ENCODE data around the gene IQCK.
A peak's percentile ranks its signal among the peaks of the same experiment; 100 is the strongest.

IQCK gene

GRCh38 chr16:19883296-19883965 lies 165.4 kb downstream of the IQCK start:
- POLR2A ChIA-PET = interaction anchor here (1.5 kb wide), 1 partner anchor 327 kb away, joined by 7 read pairs; no protein-coding TSS in a partner anchor
- TF ChIP-seq MZF1 (tag by site-specific recombination; IDR thresholded peaks at IDR 0.05; ENCODE audit: borderline replicate concordance) (no peak), ZBTB6 (tag by site-specific recombination; IDR thresholded peaks at IDR 0.05) (no peak), ZNF521 (tag by site-specific recombination; IDR thresholded peaks at IDR 0.05) (no peak), ZNF423 (tag by site-specific recombination; IDR thresholded peaks at IDR 0.05) (no peak)
- no peaks in the 10 kb centered on the region for H3K9me3 ChIP-seq (ENCODE audit: control insufficient read depth, insufficient read depth, low read depth, low read length)
- CTCF ChIA-PET = interaction anchor here (0.6 to 6.6 kb wide), 5 partner anchors 159 to 536 kb away, joined by 3 to 99 read pairs (median 3); no protein-coding TSS in a partner anchor
- H3K4me3 ChIP-seq (ENCODE audit: low read depth, low read length) = no peak overlapping the region
- no peak overlapping the region for H3K27ac ChIP-seq (ENCODE audit: extremely low read depth, low read depth, low read length)
- H3K4me1 ChIP-seq (ENCODE audit: control insufficient read depth, insufficient read depth, low read length) = no peaks in the 10 kb centered on the region
- H3K36me3 ChIP-seq (ENCODE audit: control insufficient read depth in 2 of 2, insufficient read depth in 1 of 2, low read length in 2 of 2) = no peaks in the 10 kb centered on the region

DNA sequence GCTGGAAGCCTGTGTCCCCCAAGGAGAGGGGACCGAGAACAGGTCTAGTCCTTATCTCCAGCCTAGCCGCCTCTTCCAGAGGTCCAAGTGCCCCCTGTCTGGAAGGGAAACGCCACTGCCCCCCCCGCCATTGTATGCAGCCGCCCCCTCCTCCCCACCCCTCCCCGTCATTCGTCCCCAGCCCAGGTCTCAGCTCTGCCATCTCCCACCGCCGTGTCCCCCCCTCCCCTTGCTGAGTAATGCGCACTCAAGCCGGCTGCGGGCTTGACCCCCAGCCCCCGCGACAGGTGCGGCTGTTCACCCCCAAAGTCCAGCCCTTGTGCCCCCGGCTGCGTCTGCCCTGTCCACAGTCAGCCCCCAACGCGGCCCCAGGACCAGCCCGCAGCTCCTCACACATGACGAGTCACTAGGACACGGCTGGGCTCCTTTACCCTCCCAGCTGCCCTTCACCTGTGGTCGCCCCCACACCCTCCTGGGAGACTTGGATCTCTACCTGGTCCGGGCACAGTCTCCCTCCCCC lies 166.0 kb downstream of the IQCK start:
- ChIA-PET CTCF (interaction anchor here (0.6 to 6.6 kb wide), 6 partner anchors 160 to 536 kb away, joined by 3 to 99 read pairs (median 3); no protein-coding TSS in a partner anchor), POLR2A (interaction anchor here (1.5 kb wide), 1 partner anchor 327 kb away, joined by 7 read pairs; no protein-coding TSS in a partner anchor)
- no peak overlapping the region for H3K27ac ChIP-seq (ENCODE audit: extremely low read depth, low read depth, low read length)
- no peaks in the 10 kb centered on the region for H3K9me3 ChIP-seq (ENCODE audit: control insufficient read depth, insufficient read depth, low read depth, low read length)
- H3K36me3 ChIP-seq (ENCODE audit: control insufficient read depth in 2 of 2, insufficient read depth in 1 of 2, low read length in 2 of 2) = no peaks in the 10 kb centered on the region
- no peak for TF ChIP-seq SP7 (tag by site-specific recombination; IDR thresholded peaks at IDR 0.05)
- no peak for TF ChIP-seq ZNF623 (tag by site-specific recombination; IDR thresholded peaks at IDR 0.05)
- no peak for TF ChIP-seq ZNF398 (tag by site-specific recombination; IDR thresholded peaks at IDR 0.05)
- TF ChIP-seq ZNF266 (tag by site-specific recombination; IDR thresholded peaks at IDR 0.05; ENCODE audit: low read depth) = no peak
- TF ChIP-seq, protein P1, sequence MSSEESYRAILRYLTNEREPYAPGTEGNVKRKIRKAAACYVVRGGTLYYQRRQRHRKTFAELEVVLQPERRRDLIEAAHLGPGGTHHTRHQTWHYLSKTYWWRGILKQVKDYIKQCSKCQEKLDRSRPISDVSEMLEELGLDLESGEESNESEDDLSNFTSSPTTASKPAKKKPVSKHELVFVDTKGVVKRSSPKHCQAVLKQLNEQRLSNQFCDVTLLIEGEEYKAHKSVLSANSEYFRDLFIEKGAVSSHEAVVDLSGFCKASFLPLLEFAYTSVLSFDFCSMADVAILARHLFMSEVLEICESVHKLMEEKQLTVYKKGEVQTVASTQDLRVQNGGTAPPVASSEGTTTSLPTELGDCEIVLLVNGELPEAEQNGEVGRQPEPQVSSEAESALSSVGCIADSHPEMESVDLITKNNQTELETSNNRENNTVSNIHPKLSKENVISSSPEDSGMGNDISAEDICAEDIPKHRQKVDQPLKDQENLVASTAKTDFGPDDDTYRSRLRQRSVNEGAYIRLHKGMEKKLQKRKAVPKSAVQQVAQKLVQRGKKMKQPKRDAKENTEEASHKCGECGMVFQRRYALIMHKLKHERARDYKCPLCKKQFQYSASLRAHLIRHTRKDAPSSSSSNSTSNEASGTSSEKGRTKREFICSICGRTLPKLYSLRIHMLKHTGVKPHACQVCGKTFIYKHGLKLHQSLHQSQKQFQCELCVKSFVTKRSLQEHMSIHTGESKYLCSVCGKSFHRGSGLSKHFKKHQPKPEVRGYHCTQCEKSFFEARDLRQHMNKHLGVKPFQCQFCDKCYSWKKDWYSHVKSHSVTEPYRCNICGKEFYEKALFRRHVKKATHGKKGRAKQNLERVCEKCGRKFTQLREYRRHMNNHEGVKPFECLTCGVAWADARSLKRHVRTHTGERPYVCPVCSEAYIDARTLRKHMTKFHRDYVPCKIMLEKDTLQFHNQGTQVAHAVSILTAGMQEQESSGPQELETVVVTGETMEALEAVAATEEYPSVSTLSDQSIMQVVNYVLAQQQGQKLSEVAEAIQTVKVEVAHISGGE (tag by site-specific recombination; conservative IDR thresholded peaks at IDR 0.05; ENCODE audit: low read depth) = no peak
- TF ChIP-seq GLIS2 (tag by site-specific recombination; IDR thresholded peaks at IDR 0.05) = peak; percentile 20; the same call in 1 of the 2 replicates
- no peak for TF ChIP-seq GFI1B (tag by site-specific recombination; IDR thresholded peaks at IDR 0.05)
- no peak for TF ChIP-seq ZNF639 (tag by site-specific recombination; IDR thresholded peaks at IDR 0.05)
- TF ChIP-seq PATZ1 (tag by site-specific recombination; IDR thresholded peaks at IDR 0.05) = peak; percentile 54
- TF ChIP-seq ZNF626 (tag by site-specific recombination; IDR thresholded peaks at IDR 0.05) = no peak
- TF ChIP-seq ZNF146 (tag by site-specific recombination; IDR thresholded peaks at IDR 0.05) = no peak
- TF ChIP-seq, protein P2, sequence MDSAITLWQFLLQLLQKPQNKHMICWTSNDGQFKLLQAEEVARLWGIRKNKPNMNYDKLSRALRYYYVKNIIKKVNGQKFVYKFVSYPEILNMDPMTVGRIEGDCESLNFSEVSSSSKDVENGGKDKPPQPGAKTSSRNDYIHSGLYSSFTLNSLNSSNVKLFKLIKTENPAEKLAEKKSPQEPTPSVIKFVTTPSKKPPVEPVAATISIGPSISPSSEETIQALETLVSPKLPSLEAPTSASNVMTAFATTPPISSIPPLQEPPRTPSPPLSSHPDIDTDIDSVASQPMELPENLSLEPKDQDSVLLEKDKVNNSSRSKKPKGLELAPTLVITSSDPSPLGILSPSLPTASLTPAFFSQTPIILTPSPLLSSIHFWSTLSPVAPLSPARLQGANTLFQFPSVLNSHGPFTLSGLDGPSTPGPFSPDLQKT (IDR thresholded peaks at IDR 0.05; ENCODE audit: borderline replicate concordance, low read depth, low read length) = no peak
- no peak for TF ChIP-seq ZXDB (tag by site-specific recombination; IDR thresholded peaks at IDR 0.05)
- peak overlapping the region; percentile 51 for H3K4me3 ChIP-seq (ENCODE audit: low read depth, low read length)
- H3K4me1 ChIP-seq (ENCODE audit: control insufficient read depth, insufficient read depth, low read length) = no peaks in the 10 kb centered on the region

All from HEK293 (cell line).